NCI-H1092 treated with DMSO at 0.1 percent for 48 hours (cell line): ENCODE measurements around the gene AMIGO2.
"Not testable (repeated sequence)": the region's sequence is repeated elsewhere in the genome, so short reads cannot be mapped to it uniquely, and the experiment has no call there.

ENCODE experiments used
- DNase-seq: peaks from one replicate; lab custom pipeline; 2025; lab: John Stamatoyannopoulos, UW

AMIGO2 gene

GRCh38 chr12:47074757-47075156, 5.0 kb downstream of the AMIGO2 start:
- DNase-seq = no peak

GRCh38 chr12:47073951-47074350, 5.8 kb downstream of the AMIGO2 start:
- no peak for DNase-seq

GRCh38 chr12:47071241-47071852, 8.4 kb downstream of the AMIGO2 start:
- DNase-seq = peak; percentile 38

GRCh38 chr12:47070310-47070709, 9.4 kb downstream of the AMIGO2 start:
- no peak for DNase-seq

- no peak for DNase-seq
These were observed 11.2 kb downstream of the AMIGO2 start for GRCh38 chr12:47068539-47068938.

GRCh38 chr12:47067771-47068431, 11.9 kb downstream of the AMIGO2 start:
- DNase-seq = peak; percentile 66

- no peak for DNase-seq
These were observed 12.6 kb downstream of the AMIGO2 start for GRCh38 chr12:47067176-47067575.

GRCh38 chr12:47066278-47067025, 13.3 kb downstream of the AMIGO2 start:
- peak; percentile 70 for DNase-seq

- DNase-seq = no peak
These were observed 14.2 kb downstream of the AMIGO2 start for GRCh38 chr12:47065546-47065945.

GRCh38 chr12:47058640-47059039, 21.1 kb downstream of the AMIGO2 start:
- DNase-seq = not testable (repeated sequence)

- DNase-seq = not testable (repeated sequence)
These were observed 22.8 kb downstream of the AMIGO2 start for GRCh38 chr12:47056944-47057343.

- DNase-seq = not testable (repeated sequence)
These were observed 23.9 kb downstream of the AMIGO2 start for GRCh38 chr12:47055856-47056255.

GRCh38 chr12:47054659-47055058, 25.1 kb downstream of the AMIGO2 start:
- no peak for DNase-seq

GRCh38 chr12:47053961-47054360, 25.8 kb downstream of the AMIGO2 start:
- no peak for DNase-seq

- DNase-seq = no peak
These were observed 27.5 kb downstream of the AMIGO2 start for GRCh38 chr12:47052274-47052673.

- DNase-seq = not testable (repeated sequence)
These were observed 28.5 kb downstream of the AMIGO2 start for GRCh38 chr12:47051291-47051690.

- DNase-seq = no peak
These were observed 31.2 kb downstream of the AMIGO2 start for GRCh38 chr12:47048541-47048940.

- no peak for DNase-seq
These were observed 38.4 kb downstream of the AMIGO2 start for GRCh38 chr12:47041327-47041726.

GRCh38 chr12:47039756-47040155, 40.0 kb downstream of the AMIGO2 start:
- no peak for DNase-seq

- DNase-seq = no peak
These were observed 40.7 kb downstream of the AMIGO2 start for GRCh38 chr12:47039079-47039478.

- no peak for DNase-seq
These were observed 41.5 kb downstream of the AMIGO2 start for GRCh38 chr12:47038270-47038748.

- no peak for DNase-seq
These were observed 44.3 kb downstream of the AMIGO2 start for GRCh38 chr12:47035484-47035883.

GRCh38 chr12:47034661-47035060, 45.1 kb downstream of the AMIGO2 start:
- DNase-seq = no peak
